NCI-H2081 treated with DMSO at 0.1 percent for 48 hours (cell line): ENCODE measurements around the gene ATF3.
"Not testable (repeated sequence)": the region's sequence is repeated elsewhere in the genome, so short reads cannot be mapped to it uniquely, and the experiment has no call there.

Experiments
- DNase-seq: peaks from one replicate; lab custom pipeline; 2025; lab: John Stamatoyannopoulos, UW

Gene ATF3

GRCh38 chr1:212651521-212651920 lies 43.0 kb downstream of the ATF3 start:
- no peak for DNase-seq

DNA sequence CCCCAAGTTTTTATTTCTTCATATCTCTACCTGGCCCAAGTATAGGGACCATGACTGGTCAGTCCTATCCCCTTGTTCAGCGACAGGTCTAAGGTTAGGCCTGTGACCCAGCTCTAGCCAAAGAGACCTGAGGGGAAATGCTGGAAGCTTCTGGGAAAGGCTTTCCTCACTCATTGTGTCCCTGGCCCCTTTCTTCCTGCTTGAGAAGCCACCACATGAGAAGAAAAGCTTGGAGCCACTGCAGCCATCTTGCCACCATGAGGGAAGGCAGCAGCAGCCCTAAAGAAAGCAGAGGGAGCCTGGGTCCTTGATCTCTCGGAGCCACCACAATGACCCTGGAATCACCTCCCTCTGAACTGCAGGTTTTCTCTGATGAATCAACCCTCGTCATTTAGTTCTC lies 43.4 kb downstream of the ATF3 start:
- DNase-seq = no peak

DNA sequence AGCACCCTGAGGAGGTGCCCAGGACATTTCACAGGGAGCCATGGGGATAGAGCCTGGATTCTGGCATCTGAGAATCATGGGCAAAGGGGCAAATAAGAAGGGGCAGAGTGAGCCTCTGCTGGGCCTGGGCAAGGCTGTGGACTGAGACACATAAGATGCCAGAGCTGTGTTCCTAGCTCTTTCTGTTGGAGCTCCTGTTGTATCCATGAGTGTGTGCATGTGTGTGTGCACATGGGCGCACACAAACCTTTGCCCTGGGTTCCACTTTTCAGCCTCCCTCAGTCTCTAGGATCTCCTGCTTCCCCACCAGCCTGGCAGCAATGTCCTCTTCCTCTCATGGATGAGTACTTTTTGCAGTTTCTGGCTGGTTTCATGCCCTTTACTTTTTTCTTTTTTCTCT lies 44.0 kb downstream of the ATF3 start:
- no peak for DNase-seq

GRCh38 chr1:212655668-212656440 lies 47.3 kb downstream of the ATF3 start:
- no peak for DNase-seq

- DNase-seq = no peak
These were observed 48.2 kb downstream of the ATF3 start for GRCh38 chr1:212656730-212657129.

- not testable (repeated sequence) for DNase-seq
These were observed 49.7 kb downstream of the ATF3 start for GRCh38 chr1:212658250-212658649.

- DNase-seq = no peak
These were observed 56.0 kb downstream of the ATF3 start for GRCh38 chr1:212664409-212665199.

- no peak for DNase-seq
These were observed 56.9 kb downstream of the ATF3 start for GRCh38 chr1:212665241-212666115.

GRCh38 chr1:212666116-212666775 lies 57.7 kb downstream of the ATF3 start:
- DNase-seq = no peak

- no peak for DNase-seq
These were observed 58.9 kb downstream of the ATF3 start for GRCh38 chr1:212667223-212668139.

DNA sequence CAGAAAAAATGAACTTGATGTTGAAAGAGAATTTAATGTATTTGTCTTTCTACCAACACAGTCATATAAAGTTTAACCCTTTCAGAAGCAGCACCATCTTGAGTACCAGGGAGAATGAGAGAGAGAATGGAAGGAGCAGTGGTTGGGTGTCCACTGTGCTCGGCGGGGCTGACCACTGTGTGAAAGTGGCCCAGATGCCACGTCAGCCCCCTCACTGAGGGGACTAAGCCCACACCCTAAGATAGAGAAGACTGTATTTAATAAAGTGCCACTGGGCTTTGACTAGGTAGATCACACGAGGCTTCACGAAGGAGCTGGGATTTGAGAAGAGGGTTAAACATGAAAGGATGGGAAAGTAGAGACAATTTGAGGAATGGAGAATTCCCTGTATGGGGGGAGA lies 59.9 kb downstream of the ATF3 start:
- DNase-seq = no peak

DNA sequence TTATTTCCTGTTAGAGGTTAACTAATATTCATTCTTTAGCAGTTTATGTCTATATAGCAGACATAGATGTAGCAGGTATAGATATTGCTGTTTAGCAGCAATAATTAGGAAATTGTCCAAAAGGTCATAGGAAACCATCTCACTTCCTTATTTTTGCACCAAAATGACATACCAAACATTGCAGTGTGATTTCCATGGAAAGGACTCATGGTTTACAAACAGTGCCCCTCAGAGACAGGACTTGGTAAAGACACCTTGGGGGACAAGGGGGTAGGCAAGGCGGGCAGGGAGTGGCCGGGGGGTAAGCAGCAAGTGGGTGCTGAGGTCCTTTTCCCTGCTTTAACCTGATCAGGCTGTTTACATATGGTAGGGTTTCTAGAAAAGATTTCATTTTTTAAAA lies 60.5 kb downstream of the ATF3 start:
- DNase-seq = no peak

DNA sequence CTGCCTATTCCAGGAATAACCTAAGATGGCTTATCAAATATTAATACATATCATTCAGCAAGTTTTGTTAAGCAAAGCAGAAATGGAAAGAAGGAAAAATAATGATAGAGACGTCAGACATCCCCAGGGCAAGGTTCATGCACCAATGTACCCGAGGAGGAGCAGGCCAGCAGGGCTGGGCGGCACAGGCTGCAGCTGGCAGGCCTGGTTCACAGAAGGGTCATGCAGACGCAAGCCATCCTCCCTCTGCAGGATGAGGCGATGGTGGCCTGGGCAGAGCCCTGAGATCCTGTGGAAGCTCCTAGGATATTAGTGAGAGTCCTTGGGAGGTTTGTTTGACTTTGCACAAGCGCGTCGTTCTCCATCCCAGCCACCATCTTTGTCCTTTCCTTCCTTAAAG lies 61.0 kb downstream of the ATF3 start:
- DNase-seq = no peak

DNA sequence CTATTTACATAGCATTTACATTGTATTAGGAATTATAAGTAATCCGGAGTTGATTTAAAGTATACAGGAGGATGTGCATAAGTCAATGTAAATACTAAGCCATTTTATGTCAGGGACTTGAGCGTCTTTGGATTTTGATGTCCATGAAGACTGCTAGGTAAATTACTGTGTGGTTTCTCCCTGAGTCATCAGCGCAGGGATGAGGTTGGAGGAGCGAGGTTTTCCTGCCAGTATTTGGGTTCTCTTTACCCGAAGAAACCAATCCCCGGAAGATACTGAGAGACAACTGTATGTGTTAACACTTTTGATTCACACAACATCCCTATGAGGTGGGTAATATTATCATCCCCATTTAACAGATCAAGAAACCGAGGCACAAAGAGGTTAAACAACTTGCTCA lies 61.7 kb downstream of the ATF3 start:
- DNase-seq = no peak
